NCI-H2171 (cell line): ENCODE data around the gene ZSWIM4.
A peak's percentile ranks its signal among the peaks of the same experiment; 100 is the strongest.

Experiments used
- DNase-seq: peaks from one replicate; lab custom pipeline; 2025; lab: John Stamatoyannopoulos, UW

ZSWIM4 gene

GRCh38 chr19:13808856-13809255 is 13.6 kb downstream of the ZSWIM4 start:
- no peak for DNase-seq

GRCh38 chr19:13812544-13812943 is 17.3 kb downstream of the ZSWIM4 start:
- DNase-seq = no peak

GRCh38 chr19:13813147-13813546 is 17.9 kb downstream of the ZSWIM4 start:
- DNase-seq = no peak

- DNase-seq = no peak
Observed at GRCh38 chr19:13814550-13814949, 19.3 kb downstream of the ZSWIM4 start.

- no peak for DNase-seq
Observed at GRCh38 chr19:13817018-13817614, 21.9 kb downstream of the ZSWIM4 start.

GRCh38 chr19:13817615-13818371 is 22.6 kb downstream of the ZSWIM4 start:
- DNase-seq = no peak

- no peak for DNase-seq
Observed at GRCh38 chr19:13819238-13819637, 24.0 kb downstream of the ZSWIM4 start.

GRCh38 chr19:13821292-13821691 is 26.0 kb downstream of the ZSWIM4 start:
- no peak for DNase-seq

GRCh38 chr19:13823256-13823655 is 28.0 kb downstream of the ZSWIM4 start:
- no peak for DNase-seq

GRCh38 chr19:13823901-13824300 is 28.7 kb downstream of the ZSWIM4 start:
- no peak for DNase-seq

- DNase-seq = no peak
Observed at GRCh38 chr19:13824703-13825102, 29.5 kb downstream of the ZSWIM4 start.

- DNase-seq = no peak
Observed at GRCh38 chr19:13825489-13826441, 30.5 kb downstream of the ZSWIM4 start.

GRCh38 chr19:13826652-13827235 is 31.5 kb downstream of the ZSWIM4 start:
- no peak for DNase-seq

- DNase-seq = no peak
Observed at GRCh38 chr19:13827656-13828055, 32.4 kb downstream of the ZSWIM4 start.

GRCh38 chr19:13830114-13830740 is 35.0 kb downstream of the ZSWIM4 start:
- no peak for DNase-seq

- DNase-seq = no peak
Observed at GRCh38 chr19:13830741-13831536, 35.7 kb downstream of the ZSWIM4 start.

GRCh38 chr19:13831537-13832467 is 36.6 kb downstream of the ZSWIM4 start:
- DNase-seq = no peak

- peak; percentile 87 for DNase-seq
Observed at GRCh38 chr19:13833330-13834243, 38.3 kb downstream of the ZSWIM4 start.
